GM21529 (cell line): ENCODE data around the gene DNAH3.
"Not testable (repeated sequence)": the region's sequence is repeated elsewhere in the genome, so short reads cannot be mapped to it uniquely, and the experiment has no call there.

Experiments used
- ATAC-seq: cut with Tn5 transposase; IDR thresholded peaks from one replicate; pipeline ENCODE4 v1.9.1; 2021; ENCODE audit not compliant: unreplicated experiment

DNAH3 gene

GRCh38 chr16:21023509-21024202 is 127.0 kb downstream of the DNAH3 start:
- no peak for ATAC-seq

GRCh38 chr16:21021316-21021715 is 129.3 kb downstream of the DNAH3 start:
- ATAC-seq: no peak

- ATAC-seq: no peak
These were observed 140.8 kb downstream of the DNAH3 start for GRCh38 chr16:21009815-21010214.

GRCh38 chr16:21005008-21005407 is 145.6 kb downstream of the DNAH3 start:
- ATAC-seq: no peak

- no peak for ATAC-seq
These were observed 149.4 kb downstream of the DNAH3 start for GRCh38 chr16:21001262-21001661.

- ATAC-seq: no peak
These were observed 153.5 kb downstream of the DNAH3 start for GRCh38 chr16:20997147-20997546.

GRCh38 chr16:20995711-20996110 is 154.9 kb downstream of the DNAH3 start:
- ATAC-seq: no peak

GRCh38 chr16:20989496-20990070 is 161.1 kb downstream of the DNAH3 start:
- not testable (repeated sequence) for ATAC-seq

GRCh38 chr16:20987049-20987448 is 163.6 kb downstream of the DNAH3 start:
- ATAC-seq: no peak

GRCh38 chr16:20984019-20984418 is 166.6 kb downstream of the DNAH3 start:
- ATAC-seq: no peak

- no peak for ATAC-seq
These were observed 174.1 kb downstream of the DNAH3 start for GRCh38 chr16:20976576-20976975.

GRCh38 chr16:20973201-20973600 is 177.4 kb downstream of the DNAH3 start:
- ATAC-seq: not testable (repeated sequence)

GRCh38 chr16:20971401-20971800 is 179.2 kb downstream of the DNAH3 start:
- ATAC-seq: no peak

- no peak for ATAC-seq
These were observed 181.3 kb downstream of the DNAH3 start for GRCh38 chr16:20969386-20969785.

- no peak for ATAC-seq
These were observed 181.9 kb downstream of the DNAH3 start for GRCh38 chr16:20968765-20969164.

- ATAC-seq: no peak
These were observed 189.7 kb downstream of the DNAH3 start for GRCh38 chr16:20960899-20961298.

GRCh38 chr16:20957153-20957552 is 193.5 kb downstream of the DNAH3 start:
- ATAC-seq: no peak

- ATAC-seq: no peak
These were observed 194.3 kb downstream of the DNAH3 start for GRCh38 chr16:20956319-20956718.

GRCh38 chr16:20954574-20954973 is 196.1 kb downstream of the DNAH3 start:
- no peak for ATAC-seq

GRCh38 chr16:20952139-20952920 is 198.3 kb downstream of the DNAH3 start:
- no peak for ATAC-seq

GRCh38 chr16:20950294-20950693 is 200.4 kb downstream of the DNAH3 start:
- ATAC-seq: no peak

GRCh38 chr16:20949660-20950059 is 201.0 kb downstream of the DNAH3 start:
- ATAC-seq: no peak
